Measurements from ENCODE around the gene SCPEP1.
"Not testable (repeated sequence)": the region's sequence is repeated elsewhere in the genome, so short reads cannot be mapped to it uniquely, and the experiment has no call there.

Gene SCPEP1

GRCh38 chr17:56965681-56966080 is 12.2 kb upstream of the SCPEP1 start:
- not testable (repeated sequence) for DNase-seq

DNA sequence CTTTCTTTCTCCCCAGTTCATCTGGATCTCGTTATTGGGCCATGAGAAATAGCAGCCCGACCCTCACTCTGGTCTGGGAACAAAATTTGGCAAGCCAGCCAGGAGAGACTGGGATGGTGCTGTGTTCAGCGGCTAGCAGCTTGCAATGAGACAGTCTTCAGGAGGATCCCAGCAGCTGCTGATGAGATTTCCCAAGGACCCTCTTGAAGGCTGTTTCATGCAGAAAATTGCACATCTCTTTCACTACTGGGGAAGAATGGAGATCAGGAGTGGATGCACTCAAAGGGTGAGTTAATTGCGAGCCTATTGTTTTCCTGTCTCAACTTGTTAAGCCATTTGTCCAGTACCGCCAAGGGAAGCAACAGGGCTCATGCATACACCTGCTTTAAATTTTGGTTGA is 11.6 kb upstream of the SCPEP1 start:
- DNase-seq = peak; percentile 80

GRCh38 chr17:56970974-56971373 is 7.0 kb upstream of the SCPEP1 start:
- DNase-seq = no peak

GRCh38 chr17:56972111-56972730 is 5.7 kb upstream of the SCPEP1 start:
- DNase-seq = no peak

DNA sequence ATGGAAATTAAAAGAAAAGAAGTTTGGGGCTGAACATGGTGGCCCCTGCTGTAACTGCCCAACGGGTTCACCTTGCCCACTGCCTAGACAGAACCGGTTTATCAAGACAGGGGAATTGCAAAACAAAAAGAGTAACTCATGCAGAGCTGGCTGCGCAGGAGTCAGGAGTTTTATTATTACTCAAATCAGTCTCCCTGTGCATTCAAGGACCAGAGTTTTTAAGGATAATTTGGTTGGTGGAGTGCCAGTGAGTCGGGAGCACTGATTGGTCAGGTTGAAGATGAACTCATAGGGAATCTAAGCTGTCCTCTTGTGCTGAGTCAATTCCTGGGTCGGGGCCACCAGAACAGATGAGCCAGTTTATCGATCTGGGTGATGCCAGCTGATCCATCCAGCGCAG is 4.4 kb upstream of the SCPEP1 start:
- DNase-seq = no peak

GRCh38 chr17:56974055-56974454 is 3.9 kb upstream of the SCPEP1 start:
- no peak for DNase-seq

- DNase-seq = no peak
Observed at GRCh38 chr17:56975656-56976055, 2.3 kb upstream of the SCPEP1 start.

DNA sequence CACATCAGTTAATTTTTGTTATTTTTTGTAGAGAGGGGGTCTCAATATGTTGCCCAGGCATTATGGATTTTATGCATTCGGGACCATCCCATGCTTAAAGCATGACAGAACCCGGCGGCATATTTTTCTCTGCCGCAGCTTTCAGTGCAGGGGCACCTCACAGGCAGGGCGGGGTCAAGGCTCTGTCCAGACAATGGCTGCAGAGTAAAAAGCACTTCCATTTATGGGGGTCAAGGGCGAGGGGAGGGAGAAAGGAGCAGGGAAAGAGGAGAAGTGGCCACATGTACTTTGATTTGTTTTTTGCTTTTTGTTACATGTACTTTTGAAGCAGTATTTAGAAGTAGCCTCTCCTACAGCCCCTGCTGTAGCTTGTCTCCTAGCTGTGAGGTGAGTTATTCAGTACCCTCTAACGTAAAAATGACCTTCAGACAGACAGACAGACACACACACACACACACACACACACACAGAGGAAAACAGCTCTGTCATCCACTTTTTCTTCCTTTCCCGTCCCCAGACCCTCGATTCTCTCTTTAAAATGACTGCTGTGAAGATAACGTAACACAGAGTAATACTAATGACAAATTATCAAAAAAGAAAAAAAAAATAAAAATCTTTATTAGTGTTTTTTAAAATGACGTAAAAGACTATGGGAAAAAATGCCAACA is 856 bp upstream of the SCPEP1 start:
- peak; percentile 14 for DNase-seq

DNA sequence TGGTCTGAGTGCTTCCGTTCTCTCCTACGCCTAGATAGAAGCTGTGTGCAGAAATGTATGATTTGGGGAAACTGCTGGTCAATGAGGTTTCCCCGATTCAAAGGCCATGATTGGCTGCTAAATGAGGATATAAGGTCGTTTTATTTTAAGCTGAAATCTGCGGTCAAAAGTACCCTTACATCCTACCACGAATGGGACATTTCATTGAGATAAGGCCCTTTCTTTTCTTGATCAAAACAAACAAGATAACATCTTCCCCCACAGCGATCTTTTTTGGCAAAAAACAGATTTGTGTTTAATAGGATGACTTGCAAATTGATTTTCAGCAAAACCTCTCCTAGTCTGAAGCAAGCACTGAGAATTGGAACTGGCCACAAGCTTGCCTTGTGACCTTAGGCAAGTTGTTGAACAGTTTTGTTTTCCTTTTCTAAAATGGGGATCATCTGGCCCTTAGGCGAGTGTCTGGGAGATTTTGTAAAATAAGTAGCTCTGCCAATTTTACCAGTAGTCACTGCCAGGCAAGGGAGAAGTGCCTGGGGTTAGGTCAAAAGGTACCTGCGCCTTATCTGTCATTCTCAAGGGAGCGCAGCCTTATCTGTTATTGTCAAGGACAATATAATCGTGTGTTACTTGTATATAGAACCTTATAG is 635 bp downstream of the SCPEP1 start:
- no peak for DNase-seq

DNA sequence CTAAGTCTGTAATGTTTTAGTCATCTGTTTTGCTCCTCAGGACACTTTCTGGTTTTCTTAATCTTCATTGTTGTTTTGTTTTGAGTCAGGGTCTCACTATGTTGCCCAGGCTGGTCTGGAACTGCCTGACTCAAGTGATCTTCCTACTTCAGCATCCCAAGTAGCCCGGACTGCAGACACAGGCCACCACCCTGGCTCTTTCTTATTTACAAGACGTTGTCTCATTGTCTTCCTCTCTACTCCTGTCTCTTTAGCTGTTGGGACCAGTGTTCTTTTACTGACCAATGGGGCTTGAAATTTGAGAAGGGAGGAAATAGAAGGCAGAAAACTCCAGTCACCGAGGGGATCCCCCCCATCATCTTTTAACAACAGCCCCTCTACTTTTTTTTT is 1.2 kb downstream of the SCPEP1 start:
- DNase-seq = no peak

DNA sequence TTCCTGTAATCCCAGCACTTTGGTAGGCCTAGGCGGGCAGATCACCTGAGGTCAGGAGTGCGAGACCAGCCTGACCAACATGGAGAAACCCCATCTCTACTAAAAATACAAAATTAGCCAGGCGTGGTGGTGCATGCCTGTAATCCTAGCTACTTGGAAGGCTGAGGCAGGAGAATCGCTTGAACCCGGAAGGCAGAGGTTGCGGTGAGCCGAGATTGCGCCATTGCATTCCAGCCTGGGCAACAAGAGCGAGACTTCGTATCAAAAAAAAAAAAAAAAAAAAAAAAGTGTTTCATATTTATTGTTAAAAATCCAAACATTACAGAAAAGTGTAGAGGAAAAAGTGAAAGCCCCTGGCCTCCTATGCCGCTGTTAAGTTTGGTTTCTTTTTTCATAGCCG is 2.6 kb downstream of the SCPEP1 start:
- not testable (repeated sequence) for DNase-seq

- no peak for DNase-seq
Observed at GRCh38 chr17:56982312-56982711, 4.4 kb downstream of the SCPEP1 start.

GRCh38 chr17:56983366-56983765 is 5.4 kb downstream of the SCPEP1 start:
- DNase-seq = no peak

- no peak for DNase-seq
Observed at GRCh38 chr17:56985371-56986162, 7.6 kb downstream of the SCPEP1 start.

DNA sequence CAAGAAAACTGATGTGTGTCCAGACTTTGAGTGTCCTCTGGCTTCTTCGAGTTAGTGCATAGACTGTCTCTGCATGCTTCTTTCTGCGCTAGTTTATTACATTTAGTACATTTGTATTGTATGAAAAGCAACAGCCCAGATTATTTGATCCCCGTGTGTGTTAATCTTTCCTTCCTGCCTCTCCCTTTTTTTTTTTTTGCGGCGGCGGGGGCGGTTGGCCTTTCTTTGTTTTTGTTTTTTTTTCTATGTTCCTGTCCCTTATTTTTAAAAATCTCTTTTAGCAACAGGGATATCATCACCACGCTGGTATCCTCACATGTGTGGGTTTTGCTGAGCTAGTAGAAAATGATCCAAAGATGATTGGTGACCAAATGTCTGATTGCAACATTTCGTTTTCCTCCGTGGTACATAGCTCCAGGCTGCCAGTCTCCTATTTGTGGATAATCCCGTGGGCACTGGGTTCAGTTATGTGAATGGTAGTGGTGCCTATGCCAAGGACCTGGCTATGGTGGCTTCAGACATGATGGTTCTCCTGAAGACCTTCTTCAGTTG is 9.4 kb downstream of the SCPEP1 start:
- no peak for DNase-seq

- DNase-seq = no peak
Observed at GRCh38 chr17:56988901-56989572, 11.1 kb downstream of the SCPEP1 start.

DNA sequence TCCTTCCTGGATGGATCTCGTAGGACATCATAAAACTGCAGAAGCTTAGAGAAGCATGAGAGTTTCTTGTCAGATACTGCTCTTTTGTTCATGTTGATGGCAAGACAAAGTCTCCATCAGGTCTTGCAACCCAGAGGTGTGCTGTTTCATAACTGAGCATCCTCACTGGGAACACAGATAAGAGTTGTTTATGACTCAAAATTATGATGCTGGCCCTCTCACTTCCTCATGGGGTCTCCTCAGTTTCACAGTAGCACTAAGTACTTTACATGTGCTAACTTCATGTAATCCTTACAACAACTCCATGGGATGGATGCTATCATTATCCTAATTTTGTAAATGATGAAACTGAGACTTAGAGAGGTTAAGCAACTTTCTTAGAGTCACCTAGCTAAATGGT is 14.4 kb downstream of the SCPEP1 start:
- no peak for DNase-seq

GRCh38 chr17:56994009-56994792 is 16.3 kb downstream of the SCPEP1 start:
- DNase-seq = no peak

DNA sequence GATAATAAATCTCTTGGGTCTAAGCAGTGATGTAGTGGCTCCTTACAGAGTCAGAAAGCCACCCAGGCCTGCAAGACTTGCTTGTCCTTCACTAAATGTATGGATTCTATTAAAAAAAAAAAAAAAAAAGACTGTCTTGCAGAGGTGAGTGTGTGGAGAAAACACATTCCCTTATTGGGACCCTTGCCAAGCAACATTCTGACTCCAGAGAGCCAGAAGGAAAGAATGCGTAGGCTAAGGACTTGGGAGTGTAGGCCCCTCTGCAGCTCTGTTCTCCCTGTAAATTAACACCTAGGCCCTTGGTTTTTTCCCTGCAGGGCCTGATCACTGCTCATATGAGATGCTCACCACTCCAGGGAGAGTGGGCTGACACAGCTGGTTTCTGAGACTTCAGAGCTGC is 17.8 kb downstream of the SCPEP1 start:
- DNase-seq = no peak

DNA sequence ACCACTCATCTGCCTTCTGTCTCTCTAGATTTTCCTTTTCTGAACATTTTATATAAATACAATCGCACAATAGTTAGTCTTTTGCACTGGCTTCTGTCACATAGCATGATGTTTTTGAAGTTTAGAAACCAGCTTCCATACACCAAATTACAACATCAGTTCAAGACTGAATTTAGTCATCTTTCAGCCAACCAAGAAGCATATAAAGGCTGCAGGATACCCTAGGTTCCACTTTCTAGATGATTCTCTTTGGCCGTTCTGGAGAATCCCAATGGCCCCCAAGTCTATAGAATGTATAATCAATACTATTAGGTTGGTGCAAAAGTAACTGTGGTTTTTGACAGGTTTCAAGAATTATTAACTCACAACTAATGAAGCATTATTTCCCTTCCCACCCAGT is 19.4 kb downstream of the SCPEP1 start:
- DNase-seq = no peak

GRCh38 chr17:57001541-57001940 is 23.6 kb downstream of the SCPEP1 start:
- DNase-seq = no peak

GRCh38 chr17:57002904-57003303 is 25.0 kb downstream of the SCPEP1 start:
- DNase-seq = no peak
